CD14-positive monocyte (primary cell): ENCODE data around the gene FBXO2. TPM values are rescaled to one million over a fixed set of nuclear protein-coding genes. Genes with fewer than 3 reads are reported as not detected.

Experiments
- DNase-seq, 3 donors: peaks; one replicate each; pipeline ENCODE4 v3.0.0-alpha.2; 2011 to 2022
- H2AFZ ChIP-seq: 2 replicates; pipeline ENCODE4 v1.6.0; 2012; ENCODE audit warnings: mild to moderate bottlenecking, low read depth, low read length, inconsistent platforms; ENCODE audit not compliant: insufficient read depth, poor library complexity, severe bottlenecking
- H3K27ac ChIP-seq, 2 donors: 1 replicate in 1 of 2; 2 replicates in 1 of 2; pipeline ENCODE4 v1.5.1; 2012 to 2013; ENCODE audit warnings: low read length in 2 of 2, control low read depth in 1 of 2, inconsistent platforms in 1 of 2, low read depth in 1 of 2, mild to moderate bottlenecking in 1 of 2
- H3K27me3 ChIP-seq, 2 donors: one replicate each; pipeline versions ENCODE4 v1.6.0 to v1.6.1; 2011 to 2013; ENCODE audit warnings: low read length in 2 of 2; ENCODE audit not compliant: control insufficient read depth in 2 of 2, insufficient read depth in 2 of 2
- H3K36me3 ChIP-seq, 2 donors: replicated peaks in 1 of 2; 1 replicate in 1 of 2; 2 replicates in 1 of 2; pipeline versions ENCODE4 v1.5.1 to v1.6.1; 2012 to 2013; ENCODE audit warnings: low read length in 2 of 2, control low read depth in 1 of 2, inconsistent platforms in 1 of 2, mild to moderate bottlenecking in 1 of 2; ENCODE audit not compliant: insufficient read depth in 2 of 2, control insufficient read depth in 1 of 2
- H3K4me1 ChIP-seq, 2 donors: 1 replicate in 1 of 2; 2 replicates in 1 of 2; pipeline versions ENCODE4 v1.5.1 to v1.6.1; 2012 to 2013; ENCODE audit warnings: low read length in 2 of 2, control low read depth in 1 of 2, inconsistent platforms in 1 of 2, mild to moderate bottlenecking in 1 of 2, moderate library complexity in 1 of 2; ENCODE audit not compliant: insufficient read depth in 2 of 2, control insufficient read depth in 1 of 2
- H3K4me2 ChIP-seq: replicated peaks from 2 replicates; pipeline ENCODE3; 2012; ENCODE audit warnings: low read length, moderate library complexity, mild to moderate bottlenecking; ENCODE audit not compliant: poor library complexity, severe bottlenecking; ENCODE audit errors: extremely low read depth
- H3K4me3 ChIP-seq, 3 experiments: fragments of 200-600 bp in 1 of 3; sonication (generic) in 1 of 3; replicated peaks in 1 of 3; 1 replicate in 2 of 3; 2 replicates in 1 of 3; pipeline ENCODE4 v1.5.1; 2011 to 2013; ENCODE audit warnings: low read length in 3 of 3, mild to moderate bottlenecking in 3 of 3, control low read depth in 2 of 3, low read depth in 2 of 3, inconsistent platforms in 1 of 3, moderate library complexity in 1 of 3
- H3K79me2 ChIP-seq: 2 replicates; pipeline ENCODE4 v1.6.0; 2012; ENCODE audit warnings: mild to moderate bottlenecking, control low read depth, inconsistent platforms, low read length, moderate library complexity; ENCODE audit not compliant: insufficient read depth
- H3K9ac ChIP-seq: 2 replicates; pipeline ENCODE4 v1.6.0; 2017; ENCODE audit warnings: low read length, mild to moderate bottlenecking; ENCODE audit not compliant: insufficient read depth, poor library complexity, severe bottlenecking
- H3K9me3 ChIP-seq, 2 donors: replicated peaks in 1 of 2; 1 replicate in 1 of 2; 2 replicates in 1 of 2; pipeline versions ENCODE4 v1.5.1 to v1.6.1; 2012 to 2013; ENCODE audit warnings: low read length in 2 of 2, control low read depth in 1 of 2; ENCODE audit not compliant: control insufficient read depth in 1 of 2, insufficient read depth in 1 of 2
- H4K20me1 ChIP-seq: 2 replicates; pipeline ENCODE4 v1.6.0; 2012; ENCODE audit warnings: mild to moderate bottlenecking, low read length, control low read depth, moderate library complexity; ENCODE audit not compliant: insufficient read depth
- H3K27ac Mint-ChIP-seq, 7 donors: one replicate each; pipeline ENCODE4 v1.8.0; 2020; ENCODE audit warnings: mild to moderate bottlenecking in 7 of 7, mixed read lengths in 7 of 7, moderate library complexity in 6 of 7, inconsistent platforms in 2 of 7
- H3K27me3 Mint-ChIP-seq, 3 donors: one replicate each; pipeline ENCODE4 v1.8.0; 2021 to 2022; ENCODE audit warnings: low read depth in 3 of 3, mild to moderate bottlenecking in 3 of 3, mixed read lengths in 3 of 3, moderate library complexity in 3 of 3, inconsistent platforms in 1 of 3
- H3K36me3 Mint-ChIP-seq, 2 donors: one replicate each; pipeline ENCODE4 v1.8.0; 2020; ENCODE audit warnings: mixed read lengths in 2 of 2, inconsistent platforms in 1 of 2, mild to moderate bottlenecking in 1 of 2
- H3K4me1 Mint-ChIP-seq: one replicate; pipeline ENCODE4 v1.8.0; 2020; ENCODE audit warnings: mild to moderate bottlenecking, mixed read lengths
- H3K4me3 Mint-ChIP-seq, 2 donors: one replicate each; pipeline ENCODE4 v1.8.0; 2020; ENCODE audit warnings: mild to moderate bottlenecking in 2 of 2, mixed read lengths in 2 of 2, moderate library complexity in 1 of 2
- H3K9me3 Mint-ChIP-seq, 7 donors: one replicate each; pipeline ENCODE4 v1.8.0; 2020 to 2022; ENCODE audit warnings: mixed read lengths in 7 of 7, mild to moderate bottlenecking in 6 of 7, moderate library complexity in 6 of 7, inconsistent platforms in 2 of 7
- CTCF ChIP-seq: fragments of 200-600 bp; IDR thresholded peaks from one replicate; pipeline ENCODE4 v1.8.0; 2022; ENCODE audit warnings: antibody characterized with exemption, mild to moderate bottlenecking
- WGBS: methylation state at CpG from one replicate; pipeline ENCODE4 v1.1.5; 2013; ENCODE audit warnings: missing lambda C conversion rate; ENCODE audit not compliant: insufficient coverage; 5-methylcytosine and 5-hydroxymethylcytosine counted together
- intact Hi-C, 2 donors: fragments of 100-400 bp; cut with micrococcal nuclease; formaldehyde crosslinking; loops; one replicate each; pipeline versions ENCODE4 v1.15.0 to v1.15.1; 2023
- polyA plus RNA-seq, 3 donors: library from polyadenylated mRNA; depleted of rRNA in 1 of 3; unstranded in 2 of 3; stranded (reverse) in 1 of 3; fragments of 300-500 nt in 2 of 3; fragments of >200 nt in 1 of 3; fragmentation: Illumina TruSeq in 2 of 3; gene quantifications; 1 replicate in 2 of 3; 2 replicates in 1 of 3; pipeline ENCODE4 v1.2.3, GENCODE V29; 2012 to 2021

Gene FBXO2
- polyA plus RNA-seq, 3 donors = 0.08 TPM; not detected in 2

- intact Hi-C loops = no loop called here
- peaks cover 4 to 19% of the 10 kb centered on the region in 2 donors for H3K36me3 ChIP-seq
- no peaks in the 10 kb centered on the region for H3K9me3 ChIP-seq
- H3K9me3 Mint-ChIP-seq = peaks cover 0 to 3% (median 0%) of the 10 kb centered on the region in 7 donors
- H3K9ac ChIP-seq = peak overlapping the region; percentile 78
- H3K4me1 ChIP-seq = peaks cover 11 to 25% of the 10 kb centered on the region in 2 donors
- peak overlapping the region in 3 of 7 donors; percentile 15 to 91 (median 85) for H3K27ac Mint-ChIP-seq
- H3K4me3 Mint-ChIP-seq = peak overlapping the region; percentile 88 to 92
- H3K27me3 Mint-ChIP-seq = peaks cover 0 to 15% (median 6%) of the 10 kb centered on the region in 3 donors
- no peak for DNase-seq
- WGBS = 12% methylated on average over 57 of the region's 65 CpGs
- H2AFZ ChIP-seq = peak overlapping the region; percentile 88
- peak overlapping the region; percentile 58 to 94 (median 92) for H3K4me3 ChIP-seq
- H3K27ac ChIP-seq = peak overlapping the region; percentile 26 to 68
- H3K79me2 ChIP-seq = peaks cover 6% of the 10 kb centered on the region
- peaks cover 0 to 7% of the 10 kb centered on the region in 2 donors for H3K27me3 ChIP-seq
- no peaks in the 10 kb centered on the region for H4K20me1 ChIP-seq
- TF ChIP-seq CTCF = no peak
- H3K4me2 ChIP-seq = peak overlapping the region; percentile 92
- peaks cover 21% of the 10 kb centered on the region for H3K4me1 Mint-ChIP-seq
- peaks cover 10 to 27% of the 10 kb centered on the region in 2 donors for H3K36me3 Mint-ChIP-seq
These were observed 26.2 kb upstream of the FBXO2 start for GRCh38 chr1:11680270-11681070.

- peaks cover 20 to 37% of the 10 kb centered on the region in 2 donors for H3K36me3 ChIP-seq
- DNase-seq = no peak
- H3K4me2 ChIP-seq = no peak overlapping the region
- peak overlapping the region in 1 of 7 donors; percentile 0 for H3K27ac Mint-ChIP-seq
- intact Hi-C loops = no loop called here
- no peak overlapping the region for H3K4me3 Mint-ChIP-seq
- WGBS = no CpG with 5 or more reads among the region's 2 CpGs
- peaks cover 11 to 25% of the 10 kb centered on the region in 2 donors for H3K4me1 ChIP-seq
- no peak overlapping the region for H3K27ac ChIP-seq
- H3K79me2 ChIP-seq = peaks cover 6% of the 10 kb centered on the region
- H3K9me3 Mint-ChIP-seq = no peaks in the 10 kb centered on the region
- peaks cover 21% of the 10 kb centered on the region for H3K4me1 Mint-ChIP-seq
- H3K27me3 Mint-ChIP-seq = peaks cover 0 to 9% (median 2%) of the 10 kb centered on the region in 3 donors
- no peak for TF ChIP-seq CTCF
- no peak overlapping the region for H3K4me3 ChIP-seq
- no peaks in the 10 kb centered on the region for H4K20me1 ChIP-seq
- no peak overlapping the region for H2AFZ ChIP-seq
- no peak overlapping the region for H3K9ac ChIP-seq
- peaks cover 0 to 4% of the 10 kb centered on the region in 2 donors for H3K27me3 ChIP-seq
- no peaks in the 10 kb centered on the region for H3K9me3 ChIP-seq
- H3K36me3 Mint-ChIP-seq = peaks cover 26 to 46% of the 10 kb centered on the region in 2 donors
These were observed 24.2 kb upstream of the FBXO2 start for GRCh38 chr1:11678442-11678841.
